Measurements from ENCODE around the gene NDUFS4. TPM values are rescaled to one million over a fixed set of nuclear protein-coding genes. Genes with fewer than 3 reads are reported as not detected.

The NDUFS4 gene
- total RNA-seq, 1 donor from 2014 or later = 54.6 TPM

GRCh38 chr5:53549792-53550191 is 10.6 kb upstream of the NDUFS4 start:
- H3K27me3 ChIP-seq (ENCODE audit: low read depth) = no peaks in the 10 kb centered on the region
- no peak overlapping the region for H3K27ac ChIP-seq
- no peak for TF ChIP-seq CTCF (IDR thresholded peaks at IDR 0.05)
- no peak for DNase-seq
- no peaks in the 10 kb centered on the region for H3K36me3 ChIP-seq
- ATAC-seq = no peak
- no peaks in the 10 kb centered on the region for H3K4me1 ChIP-seq
- no peaks in the 10 kb centered on the region for H3K9me3 ChIP-seq
- intact Hi-C loops (cut with DNase I) = no loop called here
- no peak overlapping the region for H3K4me3 ChIP-seq

- H3K9me3 ChIP-seq = no peaks in the 10 kb centered on the region
- no peaks in the 10 kb centered on the region for H3K36me3 ChIP-seq
- no peaks in the 10 kb centered on the region for H3K4me1 ChIP-seq
- DNase-seq (no peak), ATAC-seq (no peak)
- H3K4me3 ChIP-seq = no peak overlapping the region
- H3K27me3 ChIP-seq (ENCODE audit: low read depth) = no peaks in the 10 kb centered on the region
- TF ChIP-seq CTCF (IDR thresholded peaks at IDR 0.05) = no peak
- H3K27ac ChIP-seq = no peak overlapping the region
- intact Hi-C loops (cut with DNase I) = no loop called here
Measured at GRCh38 chr5:53552561-53552960, 7.9 kb upstream of the NDUFS4 start.

- no peak for DNase-seq
- Histone ChIP-seq H3K4me3 (no peak overlapping the region), H3K27me3 (ENCODE audit: low read depth) (no peaks in the 10 kb centered on the region), H3K4me1 (no peaks in the 10 kb centered on the region), H3K27ac (no peak overlapping the region), H3K36me3 (no peaks in the 10 kb centered on the region), H3K9me3 (no peaks in the 10 kb centered on the region)
- intact Hi-C loops (cut with DNase I) = no loop called here
- no peak for ATAC-seq
- no peak for TF ChIP-seq CTCF (IDR thresholded peaks at IDR 0.05)
Measured at GRCh38 chr5:53554444-53554843, 6.0 kb upstream of the NDUFS4 start.

- DNase-seq (no peak), ATAC-seq (no peak)
- H3K27me3 ChIP-seq (ENCODE audit: low read depth) = no peaks in the 10 kb centered on the region
- TF ChIP-seq CTCF (IDR thresholded peaks at IDR 0.05) = no peak
- H3K9me3 ChIP-seq = no peaks in the 10 kb centered on the region
- H3K4me1 ChIP-seq = peaks cover 3% of the 10 kb centered on the region
- intact Hi-C loops (cut with DNase I) = no loop called here
- no peak overlapping the region for H3K27ac ChIP-seq
- H3K4me3 ChIP-seq = no peak overlapping the region
- no peaks in the 10 kb centered on the region for H3K36me3 ChIP-seq
Measured at GRCh38 chr5:53555160-53555559, 5.3 kb upstream of the NDUFS4 start.

- ATAC-seq = no peak
- Histone ChIP-seq H3K9me3 (no peaks in the 10 kb centered on the region), H3K27me3 (ENCODE audit: low read depth) (no peaks in the 10 kb centered on the region), H3K4me1 (peaks cover 4% of the 10 kb centered on the region), H3K36me3 (no peaks in the 10 kb centered on the region), H3K4me3 (no peak overlapping the region), H3K27ac (no peak overlapping the region)
- TF ChIP-seq CTCF (IDR thresholded peaks at IDR 0.05) = no peak
- no peak for DNase-seq
- intact Hi-C loops (cut with DNase I) = no loop called here
Measured at GRCh38 chr5:53556001-53556400, 4.4 kb upstream of the NDUFS4 start.

GRCh38 chr5:53557386-53557785 is 3.1 kb upstream of the NDUFS4 start:
- Histone ChIP-seq H3K9me3 (no peaks in the 10 kb centered on the region), H3K4me3 (no peak overlapping the region), H3K4me1 (peaks cover 18% of the 10 kb centered on the region), H3K27me3 (ENCODE audit: low read depth) (no peaks in the 10 kb centered on the region), H3K27ac (no peak overlapping the region), H3K36me3 (no peaks in the 10 kb centered on the region)
- ATAC-seq = no peak
- DNase-seq = no peak
- no peak for TF ChIP-seq CTCF (IDR thresholded peaks at IDR 0.05)
- intact Hi-C loops (cut with DNase I) = no loop called here

Measured in lower lobe of right lung (tissue), 2 donors.